PC-3 (cell line): ENCODE data around the gene CTSD. TPM values are rescaled to one million over a fixed set of nuclear protein-coding genes. Genes with fewer than 3 reads are reported as not detected.
A peak's percentile ranks its signal among the peaks of the same experiment; 100 is the strongest.

Experiments used
- ATAC-seq: fragments of 200-7000 bp; cut with Tn5 transposase; 2 replicates; pipeline ENCODE4 v1.9.1; 2020; ENCODE audit warnings: mild to moderate bottlenecking, moderate library complexity
- BruUV-seq: library from RNA; stranded (reverse); fragments of 400-500 nt; replicated peaks from 2 replicates; lab custom pipeline; 2021; lab: Mats Ljungman, UMichigan
- CTCF ChIA-PET: fragments of 300-600 bp; sonication (Branson Sonifier 250); formaldehyde crosslinking; loops from one replicate; lab custom pipeline; 2022; ENCODE audit warnings: antibody characterized with exemption; lab: Charles Lee
- POLR2A ChIA-PET: fragments of 300-600 bp; sonication (Branson Sonifier 250); formaldehyde crosslinking; loops from one replicate; lab custom pipeline; 2022; ENCODE audit warnings: antibody characterized with exemption; ENCODE audit not compliant: unreplicated experiment; lab: Charles Lee
- DNase-seq: peaks from one replicate; pipeline ENCODE4 v3.0.0-alpha.2; 2015
- H2AFZ ChIP-seq: fragments of 300-600 bp; sonication (generic); 2 replicates; pipeline ENCODE4 v1.6.0; 2016; ENCODE audit warnings: antibody characterized with exemption, low read length
- H3F3A ChIP-seq: fragments of 300-600 bp; sonication (generic); one replicate; pipeline ENCODE4 v1.6.0; 2017; ENCODE audit warnings: antibody characterized with exemption, low read length, control low read depth, mild to moderate bottlenecking; ENCODE audit not compliant: unreplicated experiment
- H3K27ac ChIP-seq: fragments of 300-600 bp; sonication (generic); 2 replicates; pipeline ENCODE4 v1.5.1; 2016; ENCODE audit warnings: mild to moderate bottlenecking, low read length
- H3K27me3 ChIP-seq: fragments of 300-600 bp; sonication (generic); 2 replicates; pipeline ENCODE4 v1.6.1; 2016; ENCODE audit warnings: low read length, mixed read lengths
- H3K36me3 ChIP-seq: fragments of 300-600 bp; sonication (generic); 2 replicates; pipeline ENCODE4 v1.6.1; 2016; ENCODE audit warnings: low read depth, mixed run types, low read length, mixed read lengths
- H3K4me1 ChIP-seq: fragments of 300-600 bp; sonication (generic); 2 replicates; pipeline ENCODE4 v1.5.1; 2016; ENCODE audit warnings: low read length; ENCODE audit not compliant: insufficient read depth
- H3K4me2 ChIP-seq: fragments of 300-600 bp; sonication (generic); 2 replicates; pipeline ENCODE4 v1.6.0; 2016; ENCODE audit warnings: low read length
- H3K4me3 ChIP-seq: fragments of 300-600 bp; sonication (generic); 2 replicates; pipeline ENCODE4 v1.5.1; 2016; ENCODE audit warnings: mild to moderate bottlenecking, low read length, mixed read lengths
- H3K79me2 ChIP-seq: fragments of 300-600 bp; sonication (generic); 2 replicates; pipeline ENCODE4 v1.6.1; 2017; ENCODE audit warnings: low read length, mixed read lengths
- H3K9ac ChIP-seq: fragments of 300-600 bp; sonication (generic); 2 replicates; pipeline ENCODE4 v1.6.0; 2016; ENCODE audit warnings: mild to moderate bottlenecking, low read length
- H3K9me2 ChIP-seq: fragments of 300-600 bp; sonication (generic); replicated peaks from 2 replicates; pipeline ENCODE4 v1.6.1; 2016; ENCODE audit warnings: mixed run types, low read length, mixed read lengths
- H3K9me3 ChIP-seq: fragments of 300-600 bp; sonication (generic); 2 replicates; pipeline ENCODE4 v1.6.1; 2016; ENCODE audit warnings: low read length, mixed read lengths
- H4K20me1 ChIP-seq: fragments of 300-600 bp; sonication (generic); 2 replicates; pipeline ENCODE4 v1.6.1; 2016; ENCODE audit warnings: low read length, mixed read lengths
- CTCF ChIP-seq: fragments of 300-600 bp; sonication (generic); conservative IDR thresholded peaks from 2 replicates; pipeline ENCODE4 v1.5.1; 2017; ENCODE audit warnings: antibody characterized with exemption, low read depth, mild to moderate bottlenecking, low read length
- EZH2 ChIP-seq: fragments of 300-600 bp; sonication (generic); IDR thresholded peaks from one replicate; pipeline ENCODE4 v1.6.1; 2017; ENCODE audit warnings: antibody characterized with exemption, mild to moderate bottlenecking, low read length; ENCODE audit not compliant: unreplicated experiment
- EZH2phosphoT487 ChIP-seq: fragments of 300-600 bp; sonication (generic); IDR thresholded peaks from 2 replicates; pipeline ENCODE4 v1.6.1; 2018; ENCODE audit warnings: mild to moderate bottlenecking, antibody characterized with exemption, low read length, borderline replicate concordance
- intact Hi-C: fragments of 100-400 bp; cut with micrococcal nuclease; formaldehyde crosslinking; loops from 2 replicates; pipeline ENCODE4 v1.9.0; 2023
- total RNA-seq: library from RNA; depleted of rRNA; stranded (reverse); fragments of >200 nt; gene quantifications from 2 replicates; pipeline ENCODE4 v1.2.3, GENCODE V29; 2014

CTSD gene
- total RNA-seq, 1 experiment from 2014 or later = 308 TPM

DNA sequence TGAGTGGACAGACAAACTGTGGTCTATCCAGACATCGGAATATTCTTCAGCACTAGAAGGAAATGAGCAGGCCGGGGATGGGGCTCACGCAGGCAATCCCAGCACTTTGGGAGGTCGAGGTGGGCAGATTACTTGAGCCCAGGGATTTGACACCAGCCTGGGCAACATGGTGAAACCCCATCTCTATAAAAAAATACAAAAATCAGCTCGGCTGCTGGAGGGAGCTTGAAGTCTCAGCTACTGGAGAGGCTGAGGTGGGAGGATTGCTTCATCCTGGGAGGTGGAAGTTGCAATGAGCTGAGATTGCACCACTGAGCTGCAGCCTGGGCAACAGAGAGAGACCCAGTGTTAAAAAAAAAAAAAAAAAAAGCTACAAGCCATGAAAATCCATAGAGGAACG is 8.0 kb upstream of the CTSD start:
- Histone ChIP-seq H3K27me3 (no peaks in the 10 kb centered on the region), H3K9ac (no peak overlapping the region), H3F3A (no peaks in the 10 kb centered on the region), H2AFZ (no peak overlapping the region), H3K9me3 (no peaks in the 10 kb centered on the region), H3K79me2 (no peaks in the 10 kb centered on the region), H3K36me3 (no peaks in the 10 kb centered on the region), H3K9me2 (no peaks in the 10 kb centered on the region), H4K20me1 (no peaks in the 10 kb centered on the region), H3K4me3 (no peak overlapping the region), H3K4me2 (peak overlapping the region; percentile 89), H3K27ac (peak overlapping the region; percentile 82), H3K4me1 (peaks cover 32% of the 10 kb centered on the region)
- CTCF ChIA-PET = interaction anchor here (0.5 to 1.0 kb wide), 3 partner anchors 55 to 111 kb away, joined by 3 to 8 read pairs (median 4); no protein-coding TSS in a partner anchor
- TF ChIP-seq CTCF (no peak), EZH2phosphoT487 (no peak), EZH2 (no peak)
- intact Hi-C loops = no loop called here
- POLR2A ChIA-PET = no interaction called here
- ATAC-seq (no peak), DNase-seq (no peak)
- BruUV-seq = no TSS peak

DNA sequence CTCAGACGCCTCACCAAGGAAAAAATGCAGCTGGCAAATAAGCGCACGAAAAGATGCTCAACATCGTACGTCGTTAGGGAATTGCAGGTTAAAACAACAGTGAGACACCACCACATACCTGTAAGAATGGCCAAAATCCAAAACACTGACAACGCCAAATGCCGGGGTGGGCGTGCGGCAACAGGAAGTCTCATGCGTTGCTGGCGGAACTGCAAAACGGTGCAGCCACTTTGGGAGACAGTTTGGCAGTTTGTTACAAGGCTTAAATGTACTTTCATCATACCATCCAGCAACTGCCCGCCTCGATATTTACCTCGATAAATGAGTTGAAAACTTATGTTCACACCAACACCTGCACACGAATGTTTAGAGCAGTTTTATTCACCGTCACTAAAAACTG is 7.5 kb upstream of the CTSD start:
- DNase-seq (no peak), ATAC-seq (no peak)
- Histone ChIP-seq H3K27me3 (no peaks in the 10 kb centered on the region), H3K4me2 (no peak overlapping the region), H3K79me2 (no peaks in the 10 kb centered on the region), H3K27ac (no peak overlapping the region), H3F3A (no peaks in the 10 kb centered on the region), H3K9me3 (no peaks in the 10 kb centered on the region), H3K9me2 (no peaks in the 10 kb centered on the region), H3K9ac (no peak overlapping the region), H2AFZ (no peak overlapping the region), H3K4me3 (no peak overlapping the region), H3K36me3 (no peaks in the 10 kb centered on the region), H3K4me1 (peaks cover 32% of the 10 kb centered on the region), H4K20me1 (no peaks in the 10 kb centered on the region)
- BruUV-seq = no TSS peak
- POLR2A ChIA-PET = no interaction called here
- TF ChIP-seq EZH2phosphoT487 = no peak
- TF ChIP-seq CTCF = no peak
- no peak for TF ChIP-seq EZH2
- intact Hi-C loops = no loop called here
- CTCF ChIA-PET = interaction anchor here (1.0 kb wide), 1 partner anchor 58 kb away, joined by 3 read pairs; no protein-coding TSS in a partner anchor

- no peak overlapping the region for H2AFZ ChIP-seq
- no TSS peak for BruUV-seq
- no peak overlapping the region for H3K4me3 ChIP-seq
- H3K27ac ChIP-seq = no peak overlapping the region
- ATAC-seq (no peak), DNase-seq (peak; percentile 33)
- H3F3A ChIP-seq = no peaks in the 10 kb centered on the region
- H3K36me3 ChIP-seq = no peaks in the 10 kb centered on the region
- TF ChIP-seq EZH2phosphoT487 (no peak), CTCF (no peak), EZH2 (no peak)
- no peak overlapping the region for H3K9ac ChIP-seq
- no peaks in the 10 kb centered on the region for H4K20me1 ChIP-seq
- no peaks in the 10 kb centered on the region for H3K27me3 ChIP-seq
- H3K4me2 ChIP-seq = no peak overlapping the region
- no peaks in the 10 kb centered on the region for H3K9me3 ChIP-seq
- no peaks in the 10 kb centered on the region for H3K9me2 ChIP-seq
- intact Hi-C loops = no loop called here
- POLR2A ChIA-PET = no interaction called here
- H3K4me1 ChIP-seq = peaks cover 32% of the 10 kb centered on the region
- CTCF ChIA-PET = no interaction called here
- no peaks in the 10 kb centered on the region for H3K79me2 ChIP-seq
These were observed 6.8 kb upstream of the CTSD start for GRCh38 chr11:1770528-1770927.
